K562 (cell line): ENCODE data around the gene B3GNT9. TPM values are rescaled to one million over a fixed set of nuclear protein-coding genes. Genes with fewer than 3 reads are reported as not detected.

ENCODE experiments used
- ATF1 ChIP-seq, 2 experiments: fragments of 450-650 bp in 1 of 2; IDR thresholded peaks; 2 replicates each; pipeline ENCODE4 v1.6.1; 2016; ENCODE audit warnings: missing compliant biosample characterization in 1 of 2, missing genetic modification characterization in 1 of 2
- ATF7 ChIP-seq: fragments of 450-650 bp; IDR thresholded peaks from 2 replicates; pipeline ENCODE4 v1.7.1; 2014; ENCODE audit warnings: mild to moderate bottlenecking, moderate library complexity
- DDX20 ChIP-seq: fragments of 450-650 bp; IDR thresholded peaks from 2 replicates; pipeline ENCODE4 v1.6.1; 2016; ENCODE audit warnings: missing genetic modification characterization, low read depth, mild to moderate bottlenecking, missing compliant biosample characterization, moderate library complexity
- HCFC1 ChIP-seq: IDR thresholded peaks from 2 replicates; pipeline ENCODE4 v1.6.1; 2012; ENCODE audit warnings: low read depth, low read length, improper control_type of control experiment
- MAFK ChIP-seq: IDR thresholded peaks from 2 replicates; pipeline ENCODE4 v1.6.1; 2011; ENCODE audit warnings: low read length, improper control_type of control experiment
- MBD2 ChIP-seq: sonication (generic); IDR thresholded peaks from 2 replicates; pipeline ENCODE4 v1.6.1; 2016; ENCODE audit warnings: low read depth, borderline replicate concordance
- NFIC ChIP-seq: fragments of 450-650 bp; IDR thresholded peaks from 2 replicates; pipeline ENCODE4 v1.6.1; 2017; ENCODE audit warnings: mild to moderate bottlenecking, inconsistent platforms
- NR4A1 ChIP-seq, 2 experiments: fragments of 250-450 bp in 1 of 2; fragments of 450-650 bp in 1 of 2; sonication (Bioruptor Pico) in 1 of 2; IDR thresholded peaks; 2 replicates each; pipeline versions ENCODE4 v1.4.0 to v1.6.1; 2016 to 2020; ENCODE audit warnings: mild to moderate bottlenecking in 2 of 2, missing compliant biosample characterization in 1 of 2, missing genetic modification characterization in 1 of 2, moderate library complexity in 1 of 2
- RBM34 ChIP-seq: fragments of 200-400 bp; formaldehyde crosslinking; IDR thresholded peaks from 2 replicates; pipeline ENCODE4 v1.6.1; 2018; ENCODE audit warnings: low read length, borderline replicate concordance; ENCODE audit not compliant: insufficient read depth
- SOX6 ChIP-seq: fragments of 450-650 bp; IDR thresholded peaks from 2 replicates; pipeline ENCODE4 v1.6.1; 2014; ENCODE audit warnings: mild to moderate bottlenecking
- SUPT5H ChIP-seq: fragments of 450-650 bp; IDR thresholded peaks from 2 replicates; pipeline ENCODE4 v1.6.1; 2016
- TARDBP ChIP-seq: fragments of 450-650 bp; IDR thresholded peaks from 2 replicates; pipeline ENCODE4 v1.6.1; 2016
- ZEB2 ChIP-seq: fragments of 450-650 bp; IDR thresholded peaks from 2 replicates; pipeline ENCODE4 v1.6.1; 2016
- ZFX ChIP-seq: sonication (generic); formaldehyde crosslinking; IDR thresholded peaks from 2 replicates; pipeline ENCODE4 v1.8.0; 2022; ENCODE audit warnings: mild to moderate bottlenecking, missing genetic modification reagents, moderate library complexity
- ZNF384 ChIP-seq: IDR thresholded peaks from 2 replicates; pipeline ENCODE4 v1.6.1; 2012; ENCODE audit warnings: low read depth, low read length, improper control_type of control experiment
- polyA plus RNA-seq, 8 experiments: library from polyadenylated mRNA; depleted of rRNA in 4 of 8; stranded (reverse) in 5 of 8; unstranded in 3 of 8; fragments of >200 nt; fragmentation: Nextera tagmentation in 2 of 8; fragmentation: Illumina TruSeq in 1 of 8; extraction: Ambion mirVana in 2 of 8; extraction: Trizol in 1 of 8; gene quantifications; 2 replicates each; pipeline versions ENCODE4 v1.2.1 to v1.2.3, GENCODE V29; 2011 to 2014; ENCODE audit warnings: inconsistent platforms in 1 of 8, missing spikeins in 1 of 8
- total RNA-seq, 7 experiments: library from RNA; depleted of rRNA in 6 of 7; stranded (reverse); fragments of >200 nt in 6 of 7; fragmentation: Illumina TruSeq in 2 of 7; extraction: Trizol in 2 of 7; gene quantifications; 2 replicates each; pipeline versions ENCODE4 v1.2.1 to v1.2.3, GENCODE V29; 2011 to 2021; ENCODE audit warnings: low replicate concordance in 1 of 7
- TF ChIP-seq, protein P1 (sequence below), 2 experiments: fragments of 450-650 bp; IDR thresholded peaks; 2 replicates each; pipeline ENCODE4 v1.6.1; 2016
- TF ChIP-seq, protein P2 (sequence below): sonication (generic); formaldehyde crosslinking; IDR thresholded peaks from 2 replicates; pipeline ENCODE4 v1.8.0; 2022; ENCODE audit warnings: mild to moderate bottlenecking, missing genetic modification reagents
- TF ChIP-seq, protein P3 (sequence below), 2 experiments: fragments of 250-450 bp in 1 of 2; fragments of 450-650 bp in 1 of 2; sonication (Bioruptor Pico) in 1 of 2; IDR thresholded peaks; 2 replicates each; pipeline versions ENCODE4 v1.6.1 to v1.8.0; 2016 to 2021; ENCODE audit warnings: mild to moderate bottlenecking in 2 of 2, moderate library complexity in 2 of 2, missing compliant biosample characterization in 1 of 2, missing genetic modification characterization in 1 of 2
- TF ChIP-seq, protein P4 (sequence below): fragments of 250-450 bp; sonication (Bioruptor Pico); IDR thresholded peaks from 2 replicates; pipeline ENCODE4 v1.5.0; 2021; ENCODE audit warnings: mild to moderate bottlenecking, borderline replicate concordance

The B3GNT9 gene
- total and polyA plus RNA-seq, 9 of the 15 experiments (the other 6 are each of a cell fraction or from before 2014, with no cell fraction given): 0.01 to 1.8 (median 1.1) TPM; not detected in 1

DNA sequence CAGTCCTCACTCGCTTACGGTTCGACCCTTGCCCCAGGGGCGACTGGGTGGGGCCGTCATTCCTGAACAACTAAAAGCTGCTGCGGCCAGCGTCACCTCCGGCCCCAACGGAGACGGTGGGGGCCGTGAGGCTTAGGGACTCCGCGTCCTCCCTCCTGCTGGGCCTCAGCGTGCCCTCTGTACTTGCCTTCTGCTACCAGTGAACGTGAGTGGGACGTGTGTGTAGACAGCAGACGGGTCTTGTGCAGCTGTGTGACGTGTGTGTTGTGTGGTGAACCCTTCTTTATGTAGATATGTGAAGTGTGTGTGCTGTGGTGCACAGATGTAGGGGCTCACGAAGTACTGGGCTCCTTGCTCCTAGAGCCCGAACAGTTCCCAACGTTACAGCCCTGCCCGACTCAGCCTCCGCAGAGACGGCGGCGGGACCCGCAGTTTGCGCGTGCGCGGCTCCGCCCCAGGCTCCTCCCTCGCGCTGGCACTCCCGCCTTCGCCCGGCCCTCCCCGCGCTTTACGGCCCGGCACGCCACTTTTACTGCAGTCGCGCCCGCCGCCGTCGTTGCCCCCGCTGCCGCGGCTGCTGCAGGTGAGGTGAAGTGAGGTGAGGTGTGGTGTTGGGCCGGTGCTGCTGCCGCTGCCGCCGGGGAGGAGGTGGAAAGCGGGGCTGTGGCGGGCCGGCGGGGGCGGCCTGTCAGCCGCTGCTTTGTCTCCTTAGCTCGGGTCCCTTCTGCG is 41.2 kb downstream of the B3GNT9 start, which contains the start of gene PHAF1 (continued):
- TF ChIP-seq ZEB2: peak; percentile 75; the same call in 1 of the 2 replicates
- peak; percentile 1; the same call in 1 of the 2 replicates for TF ChIP-seq MAFK
- peak; percentile 81 for TF ChIP-seq ZFX
- 0 out of 2 replicates have a peak, but pooled peaks have one; percentile 11 for TF ChIP-seq ZNF384
- TF ChIP-seq, protein P1, sequence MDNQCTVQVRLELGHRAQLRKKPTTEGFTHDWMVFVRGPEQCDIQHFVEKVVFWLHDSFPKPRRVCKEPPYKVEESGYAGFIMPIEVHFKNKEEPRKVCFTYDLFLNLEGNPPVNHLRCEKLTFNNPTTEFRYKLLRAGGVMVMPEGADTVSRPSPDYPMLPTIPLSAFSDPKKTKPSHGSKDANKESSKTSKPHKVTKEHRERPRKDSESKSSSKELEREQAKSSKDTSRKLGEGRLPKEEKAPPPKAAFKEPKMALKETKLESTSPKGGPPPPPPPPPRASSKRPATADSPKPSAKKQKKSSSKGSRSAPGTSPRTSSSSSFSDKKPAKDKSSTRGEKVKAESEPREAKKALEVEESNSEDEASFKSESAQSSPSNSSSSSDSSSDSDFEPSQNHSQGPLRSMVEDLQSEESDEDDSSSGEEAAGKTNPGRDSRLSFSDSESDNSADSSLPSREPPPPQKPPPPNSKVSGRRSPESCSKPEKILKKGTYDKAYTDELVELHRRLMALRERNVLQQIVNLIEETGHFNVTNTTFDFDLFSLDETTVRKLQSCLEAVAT (IDR thresholded peaks at IDR 0.05): 0 out of 4 replicates have a peak, but pooled peaks of 1 of the 2 experiments have one; percentile 54
- TF ChIP-seq, protein P2, sequence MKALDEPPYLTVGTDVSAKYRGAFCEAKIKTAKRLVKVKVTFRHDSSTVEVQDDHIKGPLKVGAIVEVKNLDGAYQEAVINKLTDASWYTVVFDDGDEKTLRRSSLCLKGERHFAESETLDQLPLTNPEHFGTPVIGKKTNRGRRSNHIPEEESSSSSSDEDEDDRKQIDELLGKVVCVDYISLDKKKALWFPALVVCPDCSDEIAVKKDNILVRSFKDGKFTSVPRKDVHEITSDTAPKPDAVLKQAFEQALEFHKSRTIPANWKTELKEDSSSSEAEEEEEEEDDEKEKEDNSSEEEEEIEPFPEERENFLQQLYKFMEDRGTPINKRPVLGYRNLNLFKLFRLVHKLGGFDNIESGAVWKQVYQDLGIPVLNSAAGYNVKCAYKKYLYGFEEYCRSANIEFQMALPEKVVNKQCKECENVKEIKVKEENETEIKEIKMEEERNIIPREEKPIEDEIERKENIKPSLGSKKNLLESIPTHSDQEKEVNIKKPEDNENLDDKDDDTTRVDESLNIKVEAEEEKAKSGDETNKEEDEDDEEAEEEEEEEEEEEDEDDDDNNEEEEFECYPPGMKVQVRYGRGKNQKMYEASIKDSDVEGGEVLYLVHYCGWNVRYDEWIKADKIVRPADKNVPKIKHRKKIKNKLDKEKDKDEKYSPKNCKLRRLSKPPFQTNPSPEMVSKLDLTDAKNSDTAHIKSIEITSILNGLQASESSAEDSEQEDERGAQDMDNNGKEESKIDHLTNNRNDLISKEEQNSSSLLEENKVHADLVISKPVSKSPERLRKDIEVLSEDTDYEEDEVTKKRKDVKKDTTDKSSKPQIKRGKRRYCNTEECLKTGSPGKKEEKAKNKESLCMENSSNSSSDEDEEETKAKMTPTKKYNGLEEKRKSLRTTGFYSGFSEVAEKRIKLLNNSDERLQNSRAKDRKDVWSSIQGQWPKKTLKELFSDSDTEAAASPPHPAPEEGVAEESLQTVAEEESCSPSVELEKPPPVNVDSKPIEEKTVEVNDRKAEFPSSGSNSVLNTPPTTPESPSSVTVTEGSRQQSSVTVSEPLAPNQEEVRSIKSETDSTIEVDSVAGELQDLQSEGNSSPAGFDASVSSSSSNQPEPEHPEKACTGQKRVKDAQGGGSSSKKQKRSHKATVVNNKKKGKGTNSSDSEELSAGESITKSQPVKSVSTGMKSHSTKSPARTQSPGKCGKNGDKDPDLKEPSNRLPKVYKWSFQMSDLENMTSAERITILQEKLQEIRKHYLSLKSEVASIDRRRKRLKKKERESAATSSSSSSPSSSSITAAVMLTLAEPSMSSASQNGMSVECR (CRISPR knock-in tag): peak; percentile 14; the same call in 1 of the 2 replicates
- TF ChIP-seq NFIC: peak; percentile 48; the same call in 1 of the 2 replicates
- TF ChIP-seq, protein P3, sequence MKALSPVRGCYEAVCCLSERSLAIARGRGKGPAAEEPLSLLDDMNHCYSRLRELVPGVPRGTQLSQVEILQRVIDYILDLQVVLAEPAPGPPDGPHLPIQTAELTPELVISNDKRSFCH (CRISPR knock-in tag; IDR thresholded peaks at IDR 0.05): no peak
- TF ChIP-seq, protein P3 (tag; IDR thresholded peaks at IDR 0.05): peak; percentile 36; the same call in 1 of the 2 replicates
- TF ChIP-seq NR4A1 (CRISPR knock-in tag; IDR thresholded peaks at IDR 0.05): 0 out of 2 replicates have a peak, but pooled peaks have one; percentile 51
- no peak for TF ChIP-seq NR4A1 (tag; IDR thresholded peaks at IDR 0.05)
- peak; percentile 91 for TF ChIP-seq SUPT5H
- TF ChIP-seq, protein P4, sequence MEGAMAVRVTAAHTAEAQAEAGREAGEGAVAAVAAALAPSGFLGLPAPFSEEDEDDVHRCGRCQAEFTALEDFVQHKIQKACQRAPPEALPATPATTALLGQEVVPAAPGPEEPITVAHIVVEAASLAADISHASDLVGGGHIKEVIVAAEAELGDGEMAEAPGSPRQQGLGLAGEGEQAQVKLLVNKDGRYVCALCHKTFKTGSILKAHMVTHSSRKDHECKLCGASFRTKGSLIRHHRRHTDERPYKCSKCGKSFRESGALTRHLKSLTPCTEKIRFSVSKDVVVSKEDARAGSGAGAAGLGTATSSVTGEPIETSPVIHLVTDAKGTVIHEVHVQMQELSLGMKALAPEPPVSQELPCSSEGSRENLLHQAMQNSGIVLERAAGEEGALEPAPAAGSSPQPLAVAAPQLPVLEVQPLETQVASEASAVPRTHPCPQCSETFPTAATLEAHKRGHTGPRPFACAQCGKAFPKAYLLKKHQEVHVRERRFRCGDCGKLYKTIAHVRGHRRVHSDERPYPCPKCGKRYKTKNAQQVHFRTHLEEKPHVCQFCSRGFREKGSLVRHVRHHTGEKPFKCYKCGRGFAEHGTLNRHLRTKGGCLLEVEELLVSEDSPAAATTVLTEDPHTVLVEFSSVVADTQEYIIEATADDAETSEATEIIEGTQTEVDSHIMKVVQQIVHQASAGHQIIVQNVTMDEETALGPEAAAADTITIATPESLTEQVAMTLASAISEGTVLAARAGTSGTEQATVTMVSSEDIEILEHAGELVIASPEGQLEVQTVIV (CRISPR knock-in tag): peak; percentile 99
- no peak for TF ChIP-seq ATF1 (CRISPR knock-in tag; IDR thresholded peaks at IDR 0.05)
- TF ChIP-seq ATF1 (tag; IDR thresholded peaks at IDR 0.05): peak; percentile 65
- no peak for TF ChIP-seq RBM34
- TF ChIP-seq ATF7: peak; percentile 55
- TF ChIP-seq SOX6: 0 out of 2 replicates have a peak, but pooled peaks have one; percentile 16
- peak; percentile 63 for TF ChIP-seq HCFC1
- peak; percentile 49; the same call in 1 of the 2 replicates for TF ChIP-seq MBD2
- no peak for TF ChIP-seq DDX20
- TF ChIP-seq TARDBP: peak; percentile 10; the same call in 1 of the 2 replicates
